ENCODE measurements around the gene HSD11B2. TPM values are rescaled to one million over a fixed set of nuclear protein-coding genes. Genes with fewer than 3 reads are reported as not detected.

Gene HSD11B2
- total RNA-seq, 1 donor from 2014 or later, result 2.1 TPM

DNA sequence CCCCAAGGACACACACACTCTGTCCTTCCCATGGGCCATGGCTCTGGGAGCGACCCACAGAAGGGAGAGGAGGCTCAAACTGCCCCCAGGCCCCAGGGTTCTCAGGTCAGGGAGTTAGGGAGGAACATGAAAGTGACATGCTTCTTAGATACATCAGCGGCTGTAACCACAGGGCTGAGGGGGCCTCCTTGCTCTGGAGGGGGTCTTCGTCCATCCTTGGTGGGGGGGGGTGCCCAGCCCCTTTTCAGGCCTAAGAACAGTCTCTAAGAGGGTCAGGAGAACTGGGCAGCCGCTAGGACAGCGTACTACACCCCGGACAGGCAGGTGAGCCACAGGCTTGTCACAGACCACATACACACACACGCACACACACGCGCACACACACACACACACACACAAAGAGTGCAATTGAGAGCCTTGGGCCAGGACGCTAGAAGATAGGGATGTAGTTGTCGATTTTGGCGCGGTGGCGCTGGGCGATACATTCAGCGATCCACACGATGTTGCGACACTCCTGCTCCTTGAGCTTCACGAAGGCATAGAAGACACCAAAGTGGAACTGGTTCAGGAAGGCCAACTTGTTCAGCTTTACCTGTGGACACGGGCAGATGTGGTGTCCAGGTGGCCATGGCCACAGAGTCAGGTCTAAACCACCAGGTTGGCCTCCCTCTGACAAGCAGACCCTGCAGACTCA is 7.3 kb downstream of the HSD11B2 start:
- FAIRE-seq, result no peak
- DNase-seq (ENCODE audit: low read depth), result no peak
- no peak overlapping the region for H3K4me3 ChIP-seq (ENCODE audit: low read depth, low read length)
- peaks cover 17% of the 10 kb centered on the region for H3K36me3 ChIP-seq (ENCODE audit: control insufficient read depth, insufficient read depth, low read length)
- no peaks in the 10 kb centered on the region for H3K27me3 ChIP-seq (ENCODE audit: control insufficient read depth, insufficient read depth, low read length)
- TF ChIP-seq, protein P1, sequence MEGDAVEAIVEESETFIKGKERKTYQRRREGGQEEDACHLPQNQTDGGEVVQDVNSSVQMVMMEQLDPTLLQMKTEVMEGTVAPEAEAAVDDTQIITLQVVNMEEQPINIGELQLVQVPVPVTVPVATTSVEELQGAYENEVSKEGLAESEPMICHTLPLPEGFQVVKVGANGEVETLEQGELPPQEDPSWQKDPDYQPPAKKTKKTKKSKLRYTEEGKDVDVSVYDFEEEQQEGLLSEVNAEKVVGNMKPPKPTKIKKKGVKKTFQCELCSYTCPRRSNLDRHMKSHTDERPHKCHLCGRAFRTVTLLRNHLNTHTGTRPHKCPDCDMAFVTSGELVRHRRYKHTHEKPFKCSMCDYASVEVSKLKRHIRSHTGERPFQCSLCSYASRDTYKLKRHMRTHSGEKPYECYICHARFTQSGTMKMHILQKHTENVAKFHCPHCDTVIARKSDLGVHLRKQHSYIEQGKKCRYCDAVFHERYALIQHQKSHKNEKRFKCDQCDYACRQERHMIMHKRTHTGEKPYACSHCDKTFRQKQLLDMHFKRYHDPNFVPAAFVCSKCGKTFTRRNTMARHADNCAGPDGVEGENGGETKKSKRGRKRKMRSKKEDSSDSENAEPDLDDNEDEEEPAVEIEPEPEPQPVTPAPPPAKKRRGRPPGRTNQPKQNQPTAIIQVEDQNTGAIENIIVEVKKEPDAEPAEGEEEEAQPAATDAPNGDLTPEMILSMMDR (IDR thresholded peaks at IDR 0.05; ENCODE audit: insufficient read depth, low read length, severe bottlenecking), result no peak

DNA sequence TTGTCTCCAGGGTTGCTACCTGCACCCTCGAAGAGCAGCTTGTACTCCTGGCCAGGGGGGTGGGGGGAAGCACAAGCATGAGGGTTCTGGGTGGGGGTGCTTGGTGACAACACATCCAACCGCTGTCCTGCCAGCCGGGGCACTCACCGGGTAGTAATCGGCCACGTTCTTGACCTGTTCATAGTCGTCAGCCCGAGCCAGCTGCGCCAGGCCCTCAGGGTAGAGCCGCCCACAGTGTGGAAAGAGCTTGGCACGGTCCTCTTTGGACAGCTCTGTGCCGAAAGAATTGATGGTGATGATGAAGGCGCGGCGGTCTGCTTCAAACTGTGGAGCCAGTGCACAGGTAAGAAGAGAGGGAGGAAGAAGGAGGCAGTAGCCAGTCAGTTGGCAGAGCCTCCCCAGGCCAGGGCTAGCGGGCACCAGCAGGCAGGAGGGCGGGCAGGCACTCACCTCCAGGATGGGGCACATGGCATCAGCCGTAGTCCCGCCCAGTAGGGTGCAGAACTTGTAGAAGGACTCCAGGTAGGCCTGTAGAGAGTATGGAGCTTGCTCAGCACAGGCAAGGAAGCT is 8.0 kb downstream of the HSD11B2 start:
- TF ChIP-seq, protein P1 (IDR thresholded peaks at IDR 0.05; ENCODE audit: insufficient read depth, low read length, severe bottlenecking), result no peak
- Histone ChIP-seq H3K4me3 (ENCODE audit: low read depth, low read length) (no peak overlapping the region), H3K36me3 (ENCODE audit: control insufficient read depth, insufficient read depth, low read length) (peaks cover 20% of the 10 kb centered on the region), H3K27me3 (ENCODE audit: control insufficient read depth, insufficient read depth, low read length) (no peaks in the 10 kb centered on the region)
- no peak for FAIRE-seq
- DNase-seq (ENCODE audit: low read depth), result no peak

DNA sequence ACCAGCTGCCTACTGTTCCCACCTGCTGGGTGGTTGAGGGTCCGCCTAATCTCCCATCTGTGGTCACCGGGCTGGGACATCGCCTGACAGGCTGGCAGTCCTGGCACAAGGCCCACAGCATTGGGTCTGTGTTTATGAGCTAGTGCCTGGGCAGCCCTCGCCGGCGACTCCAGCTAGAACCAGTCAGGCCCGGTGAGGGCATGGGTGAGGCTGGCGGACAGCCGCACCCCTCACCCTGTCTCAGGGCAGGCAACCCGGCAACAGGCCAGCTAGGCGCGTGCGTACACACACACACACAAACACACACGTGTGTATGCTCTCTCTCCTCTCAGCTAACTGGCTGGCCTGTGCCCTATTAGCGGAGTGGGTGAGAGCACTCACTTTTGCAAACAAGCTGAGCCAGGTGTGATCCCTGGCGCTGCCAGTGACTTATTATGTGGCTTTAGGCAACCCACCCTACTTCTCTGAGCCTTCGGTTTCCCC is 10.4 kb downstream of the HSD11B2 start:
- Histone ChIP-seq H3K4me3 (ENCODE audit: low read depth, low read length) (no peak overlapping the region), H3K36me3 (ENCODE audit: control insufficient read depth, insufficient read depth, low read length) (peaks cover 26% of the 10 kb centered on the region), H3K27me3 (ENCODE audit: control insufficient read depth, insufficient read depth, low read length) (no peaks in the 10 kb centered on the region)
- DNase-seq (ENCODE audit: low read depth) (no peak), FAIRE-seq (no peak)
- TF ChIP-seq, protein P1 (IDR thresholded peaks at IDR 0.05; ENCODE audit: insufficient read depth, low read length, severe bottlenecking), result no peak

DNA sequence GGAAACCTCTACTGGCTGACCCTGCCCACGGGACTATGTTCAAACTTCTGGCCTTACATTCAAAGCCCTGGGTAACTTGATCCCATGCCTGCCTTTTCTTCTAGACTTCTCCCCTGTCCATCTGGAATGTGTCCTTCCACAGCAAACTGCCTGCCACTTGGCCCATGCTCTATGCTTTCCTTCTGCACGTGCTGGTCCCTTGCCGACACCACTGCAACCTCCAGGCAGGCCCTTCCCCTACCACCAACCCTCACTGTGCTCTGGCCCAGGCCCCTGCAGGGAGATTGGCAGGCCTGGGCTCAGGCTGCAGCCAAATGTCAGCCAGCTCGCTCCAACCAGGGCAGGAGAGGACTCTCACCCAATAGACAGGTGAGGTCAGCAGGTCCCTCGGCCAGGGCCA is 11.0 kb downstream of the HSD11B2 start:
- TF ChIP-seq, protein P1 (IDR thresholded peaks at IDR 0.05; ENCODE audit: insufficient read depth, low read length, severe bottlenecking), result no peak
- FAIRE-seq (no peak), DNase-seq (ENCODE audit: low read depth) (no peak)
- peaks cover 25% of the 10 kb centered on the region for H3K36me3 ChIP-seq (ENCODE audit: control insufficient read depth, insufficient read depth, low read length)
- H3K27me3 ChIP-seq (ENCODE audit: control insufficient read depth, insufficient read depth, low read length), result no peaks in the 10 kb centered on the region
- H3K4me3 ChIP-seq (ENCODE audit: low read depth, low read length), result no peak overlapping the region

DNA sequence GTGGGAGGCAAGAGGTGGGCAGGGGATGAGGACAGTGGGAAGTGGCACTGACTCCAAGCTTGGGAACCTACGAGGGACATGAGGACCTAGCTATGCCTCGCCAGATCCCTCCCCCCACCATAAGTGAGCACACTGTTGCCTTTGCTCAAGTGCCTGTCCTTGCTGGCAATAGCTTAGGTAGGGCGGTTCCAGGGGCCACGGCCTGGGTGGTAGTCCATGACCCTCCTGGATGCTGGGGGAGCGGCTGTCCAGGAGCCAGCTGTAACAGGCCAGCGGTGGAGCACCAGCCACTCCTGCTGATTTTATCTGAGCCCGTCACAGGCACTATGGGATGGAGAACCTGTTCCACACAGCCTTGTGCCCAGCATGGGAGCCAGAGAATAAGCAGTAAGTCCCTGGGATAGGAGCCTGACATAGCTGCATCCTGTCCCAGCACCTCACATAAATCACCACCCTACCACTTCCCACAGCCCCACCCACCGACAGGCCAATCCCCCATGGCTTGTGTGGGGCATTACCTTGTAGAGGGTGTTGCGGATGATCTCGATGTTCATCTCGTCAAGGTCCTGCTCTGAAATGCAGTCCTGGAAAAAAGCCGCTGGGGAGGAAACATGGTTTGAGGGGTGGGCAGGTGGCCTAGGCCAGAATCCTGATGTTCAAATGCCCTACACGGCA is 11.8 kb downstream of the HSD11B2 start:
- no peak for DNase-seq (ENCODE audit: low read depth)
- Histone ChIP-seq H3K36me3 (ENCODE audit: control insufficient read depth, insufficient read depth, low read length) (peaks cover 30% of the 10 kb centered on the region), H3K27me3 (ENCODE audit: control insufficient read depth, insufficient read depth, low read length) (no peaks in the 10 kb centered on the region), H3K4me3 (ENCODE audit: low read depth, low read length) (no peak overlapping the region)
- TF ChIP-seq, protein P1 (IDR thresholded peaks at IDR 0.05; ENCODE audit: insufficient read depth, low read length, severe bottlenecking), result no peak
- peak; percentile 7 for FAIRE-seq
